Keratinocyte (primary cell): ENCODE results near the gene TCERG1L. TPM values are rescaled to one million over a fixed set of nuclear protein-coding genes. Genes with fewer than 3 reads are reported as not detected.

ENCODE experiments used
- DNase-seq: peaks from one replicate; pipeline ENCODE4 v3.0.0-alpha.2; 2011; ENCODE audit warnings: low read depth, missing footprints, low spot score
- FAIRE-seq: peaks from 2 replicates; lab custom pipeline; 2011; peaks lifted over from hg19 to GRCh38; lab: Jason Lieb, UNC
- H2AFZ ChIP-seq: 2 replicates; pipeline ENCODE4 v1.6.0; 2012; ENCODE audit warnings: low read length, control low read depth, inconsistent platforms; ENCODE audit not compliant: control insufficient read depth
- H3K27ac ChIP-seq: 2 replicates; pipeline ENCODE4 v1.5.1; 2011; ENCODE audit warnings: low read length; ENCODE audit not compliant: control insufficient read depth, insufficient read depth
- H3K27me3 ChIP-seq: 3 replicates; pipeline ENCODE4 v1.6.0; 2011; ENCODE audit warnings: low read length; ENCODE audit not compliant: control insufficient read depth, insufficient read depth; ENCODE audit errors: extremely low read depth
- H3K36me3 ChIP-seq, 2 experiments: 2 replicates in 1 of 2; 3 replicates in 1 of 2; pipeline ENCODE4 v1.5.1; 2011; ENCODE audit warnings: low read length in 2 of 2, mild to moderate bottlenecking in 1 of 2; ENCODE audit not compliant: control insufficient read depth in 2 of 2, insufficient read depth in 2 of 2; ENCODE audit errors: extremely low read depth in 1 of 2
- H3K4me1 ChIP-seq: 3 replicates; pipeline ENCODE4 v1.5.1; 2011; ENCODE audit warnings: low read length; ENCODE audit not compliant: control insufficient read depth, insufficient read depth; ENCODE audit errors: extremely low read depth
- H3K4me2 ChIP-seq: 3 replicates; pipeline ENCODE4 v1.6.0; 2011; ENCODE audit warnings: low read depth, low read length; ENCODE audit not compliant: control insufficient read depth, insufficient read depth; ENCODE audit errors: extremely low read depth
- H3K4me3 ChIP-seq, 3 experiments: fragments of 200-600 bp in 1 of 3; sonication (generic) in 1 of 3; 2 replicates in 2 of 3; 3 replicates in 1 of 3; pipeline ENCODE4 v1.5.1; 2011 to 2016; ENCODE audit warnings: low read length in 3 of 3, mild to moderate bottlenecking in 3 of 3, control low read depth in 2 of 3, inconsistent platforms in 1 of 3, low read depth in 1 of 3, mixed read lengths in 1 of 3, mixed run types in 1 of 3, moderate library complexity in 1 of 3; ENCODE audit not compliant: control insufficient read depth in 2 of 3, insufficient read depth in 2 of 3; ENCODE audit errors: extremely low read depth in 1 of 3
- H3K79me2 ChIP-seq: 2 replicates; pipeline ENCODE4 v1.6.0; 2012; ENCODE audit warnings: low read length; ENCODE audit not compliant: control insufficient read depth, insufficient read depth
- H3K9ac ChIP-seq: 3 replicates; pipeline ENCODE4 v1.6.0; 2011; ENCODE audit warnings: low read length; ENCODE audit not compliant: control insufficient read depth, insufficient read depth; ENCODE audit errors: extremely low read depth
- H3K9me1 ChIP-seq: 3 replicates; pipeline ENCODE4 v1.6.0; 2011; ENCODE audit warnings: low read length; ENCODE audit not compliant: control insufficient read depth, insufficient read depth; ENCODE audit errors: extremely low read depth
- H3K9me3 ChIP-seq: 2 replicates; pipeline ENCODE4 v1.5.1; 2012; ENCODE audit warnings: low read depth, low read length; ENCODE audit not compliant: control insufficient read depth
- H4K20me1 ChIP-seq: 3 replicates; pipeline ENCODE4 v1.6.0; 2011; ENCODE audit warnings: low read length; ENCODE audit not compliant: control insufficient read depth, insufficient read depth; ENCODE audit errors: extremely low read depth
- EZH2 ChIP-seq: IDR thresholded peaks from one replicate; pipeline ENCODE4 v1.6.1; 2012; ENCODE audit warnings: inconsistent platforms, mild to moderate bottlenecking, low read length, moderate library complexity
- dilution Hi-C: fragments of 300-500 bp; cut with MboI; formaldehyde crosslinking; loops from one replicate; pipeline ENCODE4 v1.7.0; 2020; ENCODE audit warnings: low sequenced_read_pairs; ENCODE audit not compliant: extremely low pct_ligation_motif_present
- polyA plus RNA-seq, 5 experiments: library from polyadenylated mRNA; depleted of rRNA in 3 of 5; stranded (reverse) in 3 of 5; stranded (forward) in 1 of 5; unstranded in 1 of 5; fragments of >200 nt; gene quantifications; 1 replicate in 1 of 5; 2 replicates in 3 of 5; 3 replicates in 1 of 5; pipeline versions ENCODE4 v1.2.1 to v1.2.3, GENCODE V29; 2011 to 2012; ENCODE audit warnings: missing spikeins in 2 of 5, low read depth in 1 of 5, low replicate concordance in 1 of 5
- TF ChIP-seq, protein P1 (sequence below), 3 experiments: IDR thresholded peaks in 1 of 3; conservative IDR thresholded peaks in 1 of 3; optimal IDR thresholded peaks in 1 of 3; 2 replicates in 2 of 3; 3 replicates in 1 of 3; pipeline versions ENCODE3 to v1.5.1; 2011; ENCODE audit warnings: low read length in 3 of 3, mild to moderate bottlenecking in 3 of 3, moderate library complexity in 2 of 3, control low read depth in 1 of 3, inconsistent platforms in 1 of 3; ENCODE audit not compliant: insufficient read depth in 2 of 3; ENCODE audit errors: extremely low read depth in 1 of 3

Gene TCERG1L
- polyA plus RNA-seq, 1 donor (not counting 4 experiments of a cell fraction or from before 2014, with no cell fraction given), result not detected

DNA sequence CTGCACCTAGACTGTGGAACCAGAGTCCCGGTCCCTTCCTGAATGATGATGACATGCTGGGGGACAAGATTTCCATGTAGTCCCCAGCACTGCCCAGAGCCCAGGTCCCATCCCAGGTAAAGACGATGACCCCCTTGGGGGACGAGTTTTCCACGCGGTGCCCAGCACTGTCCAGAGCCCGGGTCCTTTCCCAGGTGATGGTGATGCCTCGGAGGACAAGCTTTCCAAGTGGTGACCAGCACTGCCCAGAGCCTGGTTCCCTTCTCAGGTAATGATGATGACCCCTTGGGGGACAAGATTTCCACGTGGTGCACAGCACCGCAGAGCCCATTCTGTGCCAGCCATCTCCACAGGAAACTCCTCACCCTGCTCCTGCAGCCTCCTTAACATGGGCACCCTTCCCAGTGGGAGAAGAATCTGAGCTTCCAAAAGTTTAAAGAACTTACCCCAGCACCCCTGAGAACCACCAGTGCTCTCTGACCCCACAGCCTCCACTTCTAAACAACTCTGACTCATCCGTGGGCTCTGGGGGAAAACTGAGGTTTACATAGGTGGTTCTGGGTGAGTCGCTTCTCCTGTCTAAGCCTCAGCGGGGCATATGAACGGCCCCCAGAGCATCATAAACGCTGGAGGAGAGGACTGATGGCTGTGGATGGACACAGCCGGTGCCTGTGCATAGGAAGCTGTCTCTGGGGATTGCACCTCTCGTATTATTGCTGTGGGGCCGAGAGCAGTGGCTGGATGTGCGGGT, 233.2 kb downstream of the TCERG1L start:
- no peak for DNase-seq
- Histone ChIP-seq H3K9ac (no peak overlapping the region), H3K9me3 (peaks cover 23% of the 10 kb centered on the region)

DNA sequence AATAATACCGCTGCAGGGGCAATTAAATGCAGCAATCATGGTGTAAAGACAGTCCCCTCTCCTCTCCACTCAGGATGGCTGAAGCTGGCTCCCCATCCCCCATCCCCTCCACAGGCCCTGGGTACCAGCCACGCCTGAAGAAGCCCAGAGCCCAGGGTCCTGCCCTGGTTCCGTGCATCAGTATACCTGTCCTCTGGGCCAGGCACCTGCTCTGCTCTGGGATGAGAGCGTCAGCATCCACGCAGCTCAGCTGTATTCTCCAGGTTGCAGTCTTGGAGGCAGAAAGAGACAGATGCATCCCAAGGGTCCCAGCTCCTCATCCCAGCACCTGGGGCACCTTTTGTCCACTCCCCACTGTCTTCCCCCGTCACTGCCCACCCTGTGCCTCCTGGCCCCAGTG, 233.8 kb downstream of the TCERG1L start:
- FAIRE-seq, result no peak
- dilution Hi-C loops, result no loop called here
- TF ChIP-seq EZH2, result no peak
- TF ChIP-seq, protein P1, sequence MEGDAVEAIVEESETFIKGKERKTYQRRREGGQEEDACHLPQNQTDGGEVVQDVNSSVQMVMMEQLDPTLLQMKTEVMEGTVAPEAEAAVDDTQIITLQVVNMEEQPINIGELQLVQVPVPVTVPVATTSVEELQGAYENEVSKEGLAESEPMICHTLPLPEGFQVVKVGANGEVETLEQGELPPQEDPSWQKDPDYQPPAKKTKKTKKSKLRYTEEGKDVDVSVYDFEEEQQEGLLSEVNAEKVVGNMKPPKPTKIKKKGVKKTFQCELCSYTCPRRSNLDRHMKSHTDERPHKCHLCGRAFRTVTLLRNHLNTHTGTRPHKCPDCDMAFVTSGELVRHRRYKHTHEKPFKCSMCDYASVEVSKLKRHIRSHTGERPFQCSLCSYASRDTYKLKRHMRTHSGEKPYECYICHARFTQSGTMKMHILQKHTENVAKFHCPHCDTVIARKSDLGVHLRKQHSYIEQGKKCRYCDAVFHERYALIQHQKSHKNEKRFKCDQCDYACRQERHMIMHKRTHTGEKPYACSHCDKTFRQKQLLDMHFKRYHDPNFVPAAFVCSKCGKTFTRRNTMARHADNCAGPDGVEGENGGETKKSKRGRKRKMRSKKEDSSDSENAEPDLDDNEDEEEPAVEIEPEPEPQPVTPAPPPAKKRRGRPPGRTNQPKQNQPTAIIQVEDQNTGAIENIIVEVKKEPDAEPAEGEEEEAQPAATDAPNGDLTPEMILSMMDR (optimal IDR thresholded peaks at IDR 0.05 in 1 of 3, IDR thresholded peaks at IDR 0.05 in 1 of 3, conservative IDR thresholded peaks at IDR 0.05 in 1 of 3; ENCODE audit: extremely low read depth in 1 of 3, insufficient read depth in 2 of 3, low read length in 3 of 3), result no peak
- DNase-seq, result no peak
- Histone ChIP-seq H3K9me1 (no peaks in the 10 kb centered on the region), H3K36me3 (no peaks in the 10 kb centered on the region), H4K20me1 (no peaks in the 10 kb centered on the region), H3K79me2 (no peaks in the 10 kb centered on the region), H3K4me3 (no peak overlapping the region), H3K4me2 (no peak overlapping the region), H3K4me1 (no peaks in the 10 kb centered on the region), H3K9ac (no peak overlapping the region), H3K27ac (no peak overlapping the region), H3K27me3 (no peaks in the 10 kb centered on the region), H2AFZ (no peak overlapping the region), H3K9me3 (peaks cover 28% of the 10 kb centered on the region)

More for the DNA sequence above, 233.2 kb downstream of the TCERG1L start:
- no peak overlapping the region for H3K27ac ChIP-seq
- no peak overlapping the region for H3K4me3 ChIP-seq
- H3K4me2 ChIP-seq, result no peak overlapping the region
- no peak overlapping the region for H2AFZ ChIP-seq
- H3K4me1 ChIP-seq, result no peaks in the 10 kb centered on the region
- no peaks in the 10 kb centered on the region for H3K9me1 ChIP-seq
- H3K36me3 ChIP-seq, result no peaks in the 10 kb centered on the region
- no peak for FAIRE-seq
- H4K20me1 ChIP-seq, result no peaks in the 10 kb centered on the region
- no peaks in the 10 kb centered on the region for H3K27me3 ChIP-seq
- no peaks in the 10 kb centered on the region for H3K79me2 ChIP-seq
- dilution Hi-C loops, result no loop called here
- TF ChIP-seq, protein P1 (optimal IDR thresholded peaks at IDR 0.05 in 1 of 3, IDR thresholded peaks at IDR 0.05 in 1 of 3, conservative IDR thresholded peaks at IDR 0.05 in 1 of 3; ENCODE audit: extremely low read depth in 1 of 3, insufficient read depth in 2 of 3, low read length in 3 of 3), result no peak
- TF ChIP-seq EZH2, result no peak
